MCF 10A (cell line): Measurements from ENCODE around the gene VAV2. TPM values are rescaled to one million over a fixed set of nuclear protein-coding genes. Genes with fewer than 3 reads are reported as not detected.

Experiments
- BruUV-seq: library from RNA; stranded (reverse); fragments of 400-500 nt; replicated peaks from 2 replicates; lab custom pipeline; 2021; lab: Mats Ljungman, UMichigan
- CTCF ChIA-PET: fragments of 300-600 bp; sonication (Branson Sonifier 250); formaldehyde crosslinking; extraction: SDS; loops from one replicate; lab custom pipeline; 2021; ENCODE audit warnings: antibody characterized with exemption, inconsistent platforms; lab: Yijun Ruan, JAX
- POLR2A ChIA-PET: fragments of 300-600, 350-650 bp; sonication (Branson Sonifier 250); formaldehyde crosslinking; extraction: SDS; loops from one replicate; lab custom pipeline; 2020; ENCODE audit warnings: antibody characterized with exemption, inconsistent platforms; lab: Yijun Ruan, JAX
- DNase-seq: peaks from one replicate; pipeline ENCODE4 v3.0.0-alpha.2; 2018; ENCODE audit not compliant: unreplicated experiment
- H3K27ac Mint-ChIP-seq: one replicate; pipeline ENCODE4 v1.8.0; 2022; ENCODE audit warnings: mild to moderate bottlenecking, low read depth, mixed read lengths; ENCODE audit not compliant: unreplicated experiment
- H3K27me3 Mint-ChIP-seq: one replicate; pipeline ENCODE4 v1.8.0; 2022; ENCODE audit warnings: mixed read lengths; ENCODE audit not compliant: insufficient read depth, unreplicated experiment
- H3K36me3 Mint-ChIP-seq: one replicate; pipeline ENCODE4 v1.8.0; 2022; ENCODE audit warnings: mild to moderate bottlenecking, moderate library complexity, mixed read lengths; ENCODE audit not compliant: insufficient read depth, unreplicated experiment
- H3K4me1 Mint-ChIP-seq: one replicate; pipeline ENCODE4 v1.8.0; 2022; ENCODE audit warnings: mixed read lengths; ENCODE audit not compliant: insufficient read depth, unreplicated experiment
- H3K4me3 Mint-ChIP-seq: one replicate; pipeline ENCODE4 v1.8.0; 2022; ENCODE audit warnings: mild to moderate bottlenecking, moderate library complexity, mixed read lengths; ENCODE audit not compliant: unreplicated experiment
- H3K9me3 Mint-ChIP-seq: one replicate; pipeline ENCODE4 v1.8.0; 2022; ENCODE audit warnings: mixed read lengths; ENCODE audit not compliant: unreplicated experiment
- CTCF ChIP-seq: fragments of 200-600 bp; IDR thresholded peaks from one replicate; pipeline ENCODE4 v1.8.0; 2022; ENCODE audit warnings: antibody characterized with exemption, mild to moderate bottlenecking; ENCODE audit not compliant: unreplicated experiment
- intact Hi-C: fragments of 100-400 bp; cut with micrococcal nuclease; formaldehyde crosslinking; loops from 2 replicates; pipeline ENCODE4 v1.14.1; 2022
- total RNA-seq: library from RNA; stranded (reverse); gene quantifications from 2 replicates; pipeline ENCODE4 v1.2.3, GENCODE V29; 2022

Gene VAV2
- total RNA-seq, 1 experiment from 2014 or later, result 31.0 TPM

DNA sequence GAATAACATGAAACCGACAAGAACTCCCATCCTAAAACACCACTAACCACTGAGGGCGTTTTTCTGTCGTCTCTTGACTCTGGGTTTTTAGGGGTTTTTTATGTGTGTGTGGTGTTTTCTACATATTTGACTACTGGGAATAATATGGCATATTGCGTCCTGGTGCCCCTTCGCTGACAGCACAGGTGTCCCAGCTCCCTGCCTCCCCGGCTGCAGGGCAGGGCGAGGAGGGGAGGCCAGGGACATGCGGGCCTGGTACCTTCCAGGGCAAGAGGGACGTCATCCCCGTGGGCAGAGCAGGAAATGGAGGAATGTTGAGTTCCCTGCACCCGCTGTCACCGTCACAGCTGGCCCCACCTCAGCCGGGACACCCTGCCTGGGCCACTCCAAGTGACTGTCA is 34.8 kb downstream of the VAV2 start:
- no TSS peak for BruUV-seq
- intact Hi-C loops, result no loop called here
- Mint-ChIP-seq H3K27ac (no peak overlapping the region), H3K9me3 (no peaks in the 10 kb centered on the region), H3K4me3 (no peak overlapping the region), H3K27me3 (no peaks in the 10 kb centered on the region), H3K36me3 (no peaks in the 10 kb centered on the region), H3K4me1 (peaks cover 18% of the 10 kb centered on the region)
- no peak for DNase-seq
- TF ChIP-seq CTCF, result no peak
- ChIA-PET POLR2A (interaction anchor here (0.5 to 0.7 kb wide), 3 partner anchors 8 to 211 kb away, joined by 3 to 4 read pairs (median 3); no protein-coding TSS in a partner anchor), CTCF (no interaction called here)

GRCh38 chr9:133956520-133957076 is 35.5 kb downstream of the VAV2 start:
- no peak for DNase-seq
- H3K36me3 Mint-ChIP-seq, result no peaks in the 10 kb centered on the region
- intact Hi-C loops, result no loop called here
- CTCF ChIA-PET, result interaction anchor here (1.0 to 1.7 kb wide), 2 partner anchors 12 to 37 kb away, joined by 3 to 5 read pairs; no protein-coding TSS in a partner anchor
- no peaks in the 10 kb centered on the region for H3K27me3 Mint-ChIP-seq
- POLR2A ChIA-PET, result interaction anchor here (1.2 kb wide), 1 partner anchor 12 kb away, joined by 9 read pairs; no protein-coding TSS in a partner anchor
- no peak overlapping the region for H3K4me3 Mint-ChIP-seq
- no TSS peak for BruUV-seq
- peaks cover 18% of the 10 kb centered on the region for H3K4me1 Mint-ChIP-seq
- H3K27ac Mint-ChIP-seq, result no peak overlapping the region
- no peak for TF ChIP-seq CTCF
- H3K9me3 Mint-ChIP-seq, result no peaks in the 10 kb centered on the region

DNA sequence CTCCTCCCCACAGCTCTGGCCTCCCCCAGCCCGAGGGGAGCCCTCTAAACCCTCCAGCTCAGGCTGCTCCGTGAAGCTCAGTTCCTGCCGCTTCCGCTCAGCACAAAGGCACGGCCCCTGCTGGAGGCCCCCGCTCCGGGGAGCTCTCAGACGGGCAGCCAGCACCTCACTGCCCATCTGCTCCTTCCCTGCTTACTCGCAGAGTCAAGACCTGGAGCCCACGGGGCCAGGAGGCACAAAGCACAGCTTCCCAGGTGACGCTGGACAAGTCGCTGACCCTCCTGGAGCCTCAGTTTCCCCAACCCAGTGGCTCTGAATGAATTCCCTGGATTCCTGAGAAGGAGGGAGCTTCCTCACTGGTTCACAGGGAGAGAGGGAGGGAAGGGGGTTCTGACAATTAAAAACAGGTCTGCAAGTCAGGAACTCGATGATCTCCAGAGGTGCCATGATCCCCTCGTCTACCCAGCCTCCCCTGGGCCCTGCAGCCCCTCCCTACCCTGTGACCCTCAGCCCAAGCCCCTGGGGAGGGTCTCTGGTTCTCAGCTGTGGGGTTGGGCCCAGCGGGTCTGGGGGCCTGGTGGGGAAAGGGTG is 36.2 kb downstream of the VAV2 start:
- intact Hi-C loops, result no loop called here
- POLR2A ChIA-PET, result interaction anchor here (1.2 kb wide), 1 partner anchor 11 kb away, joined by 9 read pairs; no protein-coding TSS in a partner anchor
- TF ChIP-seq CTCF, result no peak
- Mint-ChIP-seq H3K27ac (no peak overlapping the region), H3K4me3 (no peak overlapping the region), H3K9me3 (no peaks in the 10 kb centered on the region), H3K27me3 (no peaks in the 10 kb centered on the region), H3K36me3 (no peaks in the 10 kb centered on the region), H3K4me1 (peaks cover 18% of the 10 kb centered on the region)
- CTCF ChIA-PET, result interaction anchor here (1.0 to 1.7 kb wide), 2 partner anchors 12 to 37 kb away, joined by 3 to 5 read pairs; no protein-coding TSS in a partner anchor
- BruUV-seq, result no TSS peak
- no peak for DNase-seq

DNA sequence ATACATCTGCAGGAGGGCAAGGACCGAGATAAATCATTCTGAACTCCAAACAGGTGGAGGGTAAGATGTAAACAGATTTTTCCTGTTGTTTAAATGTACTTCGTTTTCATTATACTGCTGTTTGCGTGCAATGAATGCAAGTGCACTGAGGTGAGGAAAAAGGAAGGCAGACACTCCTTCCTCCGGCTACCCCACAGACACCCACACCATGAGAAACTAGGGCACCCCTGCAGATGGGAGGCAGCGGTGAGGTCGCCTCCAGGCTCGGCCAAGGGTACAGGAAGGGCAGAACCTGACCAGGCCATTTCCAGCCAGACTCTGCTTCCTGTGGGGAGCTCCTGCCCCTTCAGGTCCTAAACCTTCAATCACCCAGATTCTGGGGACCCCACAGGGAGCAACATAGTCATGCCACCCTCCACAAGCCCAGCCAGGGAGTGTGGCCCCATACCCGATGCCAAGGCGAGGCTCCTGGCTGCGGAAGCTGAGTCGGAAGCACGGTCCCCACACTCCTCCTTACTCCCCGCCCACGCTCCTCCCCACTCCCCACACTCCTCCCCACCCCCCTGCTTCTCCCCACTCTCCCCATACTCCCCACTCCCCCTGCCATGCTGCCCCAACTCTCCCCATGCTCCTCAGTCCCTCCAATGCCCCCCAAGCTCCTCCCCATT is 37.1 kb downstream of the VAV2 start:
- no peak overlapping the region for H3K4me3 Mint-ChIP-seq
- H3K27ac Mint-ChIP-seq, result no peak overlapping the region
- DNase-seq, result no peak
- no peaks in the 10 kb centered on the region for H3K27me3 Mint-ChIP-seq
- no TSS peak for BruUV-seq
- no peaks in the 10 kb centered on the region for H3K9me3 Mint-ChIP-seq
- H3K4me1 Mint-ChIP-seq, result peaks cover 18% of the 10 kb centered on the region
- H3K36me3 Mint-ChIP-seq, result no peaks in the 10 kb centered on the region
- POLR2A ChIA-PET, result no interaction called here
- intact Hi-C loops, result no loop called here
- CTCF ChIA-PET, result interaction anchor here (1.7 kb wide), 1 partner anchor 38 kb away, joined by 3 read pairs; no protein-coding TSS in a partner anchor
- no peak for TF ChIP-seq CTCF
